Endothelial cell (in vitro differentiated cells): ENCODE measurements around the gene TMEM256. TPM values are rescaled to one million over a fixed set of nuclear protein-coding genes. Genes with fewer than 3 reads are reported as not detected.

Experiments
- DNase-seq: peaks from one replicate; pipeline ENCODE4 v3.0.0; 2021; ENCODE audit warnings: low spot score
- H3K27ac Mint-ChIP-seq: one replicate; pipeline ENCODE4 v1.8.0; 2021; ENCODE audit warnings: mixed read lengths, inconsistent platforms; ENCODE audit not compliant: unreplicated experiment
- H3K27me3 Mint-ChIP-seq: one replicate; pipeline ENCODE4 v1.8.0; 2021; ENCODE audit warnings: mild to moderate bottlenecking, moderate library complexity, mixed read lengths, inconsistent platforms; ENCODE audit not compliant: unreplicated experiment
- H3K36me3 Mint-ChIP-seq: one replicate; pipeline ENCODE4 v1.8.0; 2021; ENCODE audit warnings: mild to moderate bottlenecking, low read depth, mixed read lengths, inconsistent platforms; ENCODE audit not compliant: unreplicated experiment
- H3K4me1 Mint-ChIP-seq: one replicate; pipeline ENCODE4 v1.8.0; 2021; ENCODE audit warnings: mild to moderate bottlenecking, mixed read lengths, inconsistent platforms; ENCODE audit not compliant: unreplicated experiment
- H3K4me3 Mint-ChIP-seq: one replicate; pipeline ENCODE4 v1.8.0; 2021; ENCODE audit warnings: mild to moderate bottlenecking, mixed read lengths, inconsistent platforms; ENCODE audit not compliant: unreplicated experiment
- H3K9me3 Mint-ChIP-seq: one replicate; pipeline ENCODE4 v1.8.0; 2021; ENCODE audit warnings: mixed read lengths, inconsistent platforms; ENCODE audit not compliant: unreplicated experiment
- total RNA-seq: library from RNA; stranded (reverse); fragmentation: NEBNext Ultra II Directional; extraction: Animal tissue kit (Norgen Biotek cat#: 25700); gene quantifications from one replicate; pipeline ENCODE4 v1.2.1, GENCODE V29; 2021; ENCODE audit not compliant: unreplicated experiment
- TF ChIP-seq, protein P1 (sequence below): fragments of 200-600 bp; sonication (generic); IDR thresholded peaks from one replicate; pipeline ENCODE4 v1.5.0; 2021; ENCODE audit warnings: antibody characterized with exemption; ENCODE audit not compliant: unreplicated experiment

TMEM256 gene
- total RNA-seq, 1 donor from 2014 or later: 94.7 TPM

- Mint-ChIP-seq H3K36me3 (peaks cover 37% of the 10 kb centered on the region), H3K27me3 (peaks cover 12% of the 10 kb centered on the region), H3K27ac (no peak overlapping the region), H3K4me1 (peaks cover 18% of the 10 kb centered on the region), H3K4me3 (peak overlapping the region; percentile 72), H3K9me3 (no peaks in the 10 kb centered on the region)
- TF ChIP-seq, protein P1, sequence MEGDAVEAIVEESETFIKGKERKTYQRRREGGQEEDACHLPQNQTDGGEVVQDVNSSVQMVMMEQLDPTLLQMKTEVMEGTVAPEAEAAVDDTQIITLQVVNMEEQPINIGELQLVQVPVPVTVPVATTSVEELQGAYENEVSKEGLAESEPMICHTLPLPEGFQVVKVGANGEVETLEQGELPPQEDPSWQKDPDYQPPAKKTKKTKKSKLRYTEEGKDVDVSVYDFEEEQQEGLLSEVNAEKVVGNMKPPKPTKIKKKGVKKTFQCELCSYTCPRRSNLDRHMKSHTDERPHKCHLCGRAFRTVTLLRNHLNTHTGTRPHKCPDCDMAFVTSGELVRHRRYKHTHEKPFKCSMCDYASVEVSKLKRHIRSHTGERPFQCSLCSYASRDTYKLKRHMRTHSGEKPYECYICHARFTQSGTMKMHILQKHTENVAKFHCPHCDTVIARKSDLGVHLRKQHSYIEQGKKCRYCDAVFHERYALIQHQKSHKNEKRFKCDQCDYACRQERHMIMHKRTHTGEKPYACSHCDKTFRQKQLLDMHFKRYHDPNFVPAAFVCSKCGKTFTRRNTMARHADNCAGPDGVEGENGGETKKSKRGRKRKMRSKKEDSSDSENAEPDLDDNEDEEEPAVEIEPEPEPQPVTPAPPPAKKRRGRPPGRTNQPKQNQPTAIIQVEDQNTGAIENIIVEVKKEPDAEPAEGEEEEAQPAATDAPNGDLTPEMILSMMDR: no peak
- no peak for DNase-seq
These were observed 9.6 kb upstream of the TMEM256 start for GRCh38 chr17:7413346-7413985.

DNA sequence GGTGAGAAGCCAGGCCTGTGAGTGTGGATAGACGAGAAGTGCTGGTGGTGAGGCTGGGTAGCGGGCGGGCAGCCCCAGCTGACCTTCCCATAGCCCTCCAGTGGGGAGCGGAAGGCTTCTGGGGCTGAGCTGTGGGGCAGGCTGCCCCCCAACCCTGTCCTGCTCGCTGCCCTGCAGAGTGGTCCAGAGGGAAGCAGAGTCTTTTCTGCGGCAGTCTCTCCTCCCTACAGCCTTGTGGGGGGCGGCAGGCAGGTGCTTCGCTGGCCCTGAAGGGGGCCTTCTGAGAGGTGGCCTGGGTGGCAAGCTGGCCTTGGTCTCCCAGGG lies 7.5 kb upstream of the TMEM256 start:
- Mint-ChIP-seq H3K27me3 (peaks cover 8% of the 10 kb centered on the region), H3K4me3 (no peak overlapping the region), H3K27ac (no peak overlapping the region), H3K36me3 (peaks cover 29% of the 10 kb centered on the region), H3K9me3 (no peaks in the 10 kb centered on the region), H3K4me1 (peaks cover 22% of the 10 kb centered on the region)
- TF ChIP-seq, protein P1: no peak
- DNase-seq: no peak

DNA sequence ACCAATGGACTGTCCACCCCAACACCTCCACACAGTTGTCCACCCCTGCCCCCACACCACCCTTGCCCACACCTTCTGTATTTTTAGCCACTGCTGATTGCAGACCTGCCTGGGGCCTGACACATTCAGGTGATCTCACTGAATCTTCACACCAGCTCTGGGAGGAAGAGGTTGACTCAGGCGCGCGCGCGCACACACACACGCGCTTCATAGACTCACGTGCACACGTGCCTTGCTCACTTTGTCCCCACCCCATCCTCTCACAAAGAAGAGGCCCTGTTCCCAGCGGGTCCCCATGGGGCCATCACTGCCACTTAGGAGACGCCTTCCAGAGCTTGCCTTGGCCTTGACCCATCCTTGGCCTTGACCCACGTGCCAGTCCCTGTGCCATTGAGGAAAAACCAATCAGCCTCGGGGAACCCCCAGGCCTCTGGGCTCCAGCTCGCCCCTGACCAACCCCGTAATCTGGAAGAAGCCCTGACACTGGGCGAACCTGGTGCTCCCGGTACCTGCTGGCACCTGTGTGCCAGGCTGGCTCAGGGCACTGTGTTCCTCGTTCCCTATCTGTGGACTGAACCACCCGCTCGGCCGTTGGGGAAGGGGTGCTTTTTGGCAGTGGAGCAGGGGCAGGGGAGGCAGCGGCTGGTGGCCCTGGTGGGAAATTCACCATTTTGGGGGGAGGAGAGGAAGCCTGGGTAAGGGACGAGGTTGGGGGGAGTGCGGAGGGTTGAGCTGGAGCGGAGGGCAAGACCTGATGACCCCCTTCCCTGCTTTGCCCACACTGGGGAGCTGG lies 6.9 kb upstream of the TMEM256 start:
- Mint-ChIP-seq H3K27ac (no peak overlapping the region), H3K9me3 (no peaks in the 10 kb centered on the region), H3K4me3 (no peak overlapping the region), H3K4me1 (peaks cover 25% of the 10 kb centered on the region), H3K27me3 (peaks cover 11% of the 10 kb centered on the region), H3K36me3 (peaks cover 24% of the 10 kb centered on the region)
- no peak for DNase-seq
- TF ChIP-seq, protein P1: no peak

GRCh38 chr17:7409716-7410115 lies 5.8 kb upstream of the TMEM256 start:
- H3K27me3 Mint-ChIP-seq: peaks cover 13% of the 10 kb centered on the region
- peak overlapping the region; percentile 63 for H3K27ac Mint-ChIP-seq
- TF ChIP-seq, protein P1: no peak
- no peak for DNase-seq
- H3K4me3 Mint-ChIP-seq: peak overlapping the region; percentile 44
- H3K36me3 Mint-ChIP-seq: peaks cover 17% of the 10 kb centered on the region
- peaks cover 28% of the 10 kb centered on the region for H3K4me1 Mint-ChIP-seq
- no peaks in the 10 kb centered on the region for H3K9me3 Mint-ChIP-seq

DNA sequence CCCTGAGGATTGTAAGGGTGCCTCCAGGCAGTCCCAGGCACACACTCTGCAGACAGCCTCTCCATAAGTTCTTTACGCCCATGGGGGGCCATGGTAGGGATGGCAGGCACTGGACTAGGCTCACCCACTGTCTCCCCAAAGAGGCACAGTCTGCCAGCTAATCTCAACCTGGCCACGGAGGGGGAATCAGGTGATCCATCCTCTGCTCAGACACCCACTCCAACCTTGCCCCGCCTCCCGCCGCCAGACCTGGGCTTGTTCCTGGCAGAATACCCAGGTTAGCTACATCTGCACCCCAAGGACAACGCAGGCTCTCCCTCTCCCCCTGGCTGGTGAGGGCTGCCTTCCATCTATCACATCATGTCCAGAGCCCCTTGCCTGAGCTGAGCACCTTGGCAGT lies 5.0 kb upstream of the TMEM256 start:
- Mint-ChIP-seq H3K4me3 (peak overlapping the region; percentile 29), H3K36me3 (peaks cover 17% of the 10 kb centered on the region), H3K4me1 (peaks cover 28% of the 10 kb centered on the region), H3K27ac (peak overlapping the region; percentile 63), H3K27me3 (peaks cover 13% of the 10 kb centered on the region), H3K9me3 (no peaks in the 10 kb centered on the region)
- TF ChIP-seq, protein P1: no peak
- DNase-seq: no peak
